SK-N-SH treated with all-trans-retinoic acid at 6 μM for 48 hours (cell line): ENCODE measurements around the gene OXA1L.

ENCODE experiments used
- ARNTL ChIP-seq: fragments of 450-650 bp; formaldehyde crosslinking; IDR thresholded peaks from 2 replicates; pipeline ENCODE4 v1.5.0; 2020; ENCODE audit warnings: low read depth, mild to moderate bottlenecking, moderate library complexity, borderline replicate concordance
- BACH2 ChIP-seq: fragments of 250-450 bp; sonication (Bioruptor Pico); IDR thresholded peaks from 2 replicates; pipeline ENCODE4 v1.9.0; 2021; ENCODE audit warnings: mild to moderate bottlenecking, borderline replicate concordance
- CREB5 ChIP-seq: fragments of 250-450 bp; sonication (Bioruptor Pico); IDR thresholded peaks from 2 replicates; pipeline ENCODE4 v1.5.1; 2020; ENCODE audit warnings: low read depth, mild to moderate bottlenecking, moderate library complexity
- ESRRG ChIP-seq: fragments of 250-450 bp; sonication (Bioruptor Pico); IDR thresholded peaks from 2 replicates; pipeline ENCODE4 v1.6.1; 2021; ENCODE audit warnings: mild to moderate bottlenecking
- GLIS3 ChIP-seq: fragments of 250-450 bp; sonication (Bioruptor Pico); IDR thresholded peaks from 2 replicates; pipeline ENCODE4 v1.5.0; 2020; ENCODE audit warnings: mild to moderate bottlenecking, moderate library complexity
- ISL1 ChIP-seq: fragments of 250-450 bp; sonication (Bioruptor Pico); IDR thresholded peaks from 2 replicates; pipeline ENCODE4 v2.1.2; 2022; ENCODE audit warnings: mild to moderate bottlenecking, moderate library complexity
- OSR1 ChIP-seq: fragments of 250-450 bp; sonication (Bioruptor Pico); IDR thresholded peaks from 2 replicates; pipeline ENCODE4 v1.8.0; 2022; ENCODE audit warnings: moderate library complexity, mild to moderate bottlenecking, inconsistent platforms
- PPARA ChIP-seq: fragments of 250-450 bp; sonication (Bioruptor Pico); IDR thresholded peaks from 2 replicates; pipeline ENCODE4 v1.5.0; 2020; ENCODE audit warnings: mild to moderate bottlenecking, borderline replicate concordance
- TCF4 ChIP-seq: fragments of 250-450 bp; sonication (Bioruptor Pico); IDR thresholded peaks from 2 replicates; pipeline ENCODE4 v1.8.0; 2021; ENCODE audit warnings: mild to moderate bottlenecking, moderate library complexity, borderline replicate concordance
- ZC3H10 ChIP-seq: fragments of 250-450 bp; sonication (Bioruptor Pico); IDR thresholded peaks from 2 replicates; pipeline ENCODE4 v1.5.1; 2021; ENCODE audit warnings: mild to moderate bottlenecking, moderate library complexity
- ZNF565 ChIP-seq: fragments of 450-650 bp; formaldehyde crosslinking; conservative IDR thresholded peaks from 2 replicates; pipeline ENCODE4 v1.5.0; 2020; ENCODE audit warnings: low read depth, mild to moderate bottlenecking, moderate library complexity
- ZNF70 ChIP-seq: fragments of 450-650 bp; formaldehyde crosslinking; IDR thresholded peaks from 2 replicates; pipeline ENCODE4 v1.5.0; 2020; ENCODE audit warnings: mild to moderate bottlenecking, moderate library complexity
- TF ChIP-seq, protein P1 (sequence below): fragments of 250-450 bp; sonication (Bioruptor Pico); IDR thresholded peaks from 2 replicates; pipeline ENCODE4 v1.8.0; 2020; ENCODE audit warnings: mild to moderate bottlenecking, moderate library complexity, borderline replicate concordance

GRCh38 chr14:22808388-22809209 lies 42.1 kb downstream of the OXA1L start:
- TF ChIP-seq ZNF565 (CRISPR knock-in tag) (no peak), TCF4 (CRISPR knock-in tag) (no peak), GLIS3 (CRISPR knock-in tag) (no peak), CREB5 (CRISPR knock-in tag) (no peak), ZNF70 (CRISPR knock-in tag) (no peak), PPARA (no peak), BACH2 (CRISPR knock-in tag) (no peak), ISL1 (CRISPR knock-in tag) (no peak), OSR1 (CRISPR knock-in tag) (no peak), ESRRG (CRISPR knock-in tag) (no peak), ZC3H10 (CRISPR knock-in tag) (no peak), ARNTL (CRISPR knock-in tag) (no peak)
- TF ChIP-seq, protein P1, sequence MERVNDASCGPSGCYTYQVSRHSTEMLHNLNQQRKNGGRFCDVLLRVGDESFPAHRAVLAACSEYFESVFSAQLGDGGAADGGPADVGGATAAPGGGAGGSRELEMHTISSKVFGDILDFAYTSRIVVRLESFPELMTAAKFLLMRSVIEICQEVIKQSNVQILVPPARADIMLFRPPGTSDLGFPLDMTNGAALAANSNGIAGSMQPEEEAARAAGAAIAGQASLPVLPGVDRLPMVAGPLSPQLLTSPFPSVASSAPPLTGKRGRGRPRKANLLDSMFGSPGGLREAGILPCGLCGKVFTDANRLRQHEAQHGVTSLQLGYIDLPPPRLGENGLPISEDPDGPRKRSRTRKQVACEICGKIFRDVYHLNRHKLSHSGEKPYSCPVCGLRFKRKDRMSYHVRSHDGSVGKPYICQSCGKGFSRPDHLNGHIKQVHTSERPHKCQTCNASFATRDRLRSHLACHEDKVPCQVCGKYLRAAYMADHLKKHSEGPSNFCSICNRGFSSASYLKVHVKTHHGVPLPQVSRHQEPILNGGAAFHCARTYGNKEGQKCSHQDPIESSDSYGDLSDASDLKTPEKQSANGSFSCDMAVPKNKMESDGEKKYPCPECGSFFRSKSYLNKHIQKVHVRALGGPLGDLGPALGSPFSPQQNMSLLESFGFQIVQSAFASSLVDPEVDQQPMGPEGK: no peak
